ENCODE results near the gene LRRC4.
A peak's percentile ranks its signal among the peaks of the same experiment; 100 is the strongest.

Gene LRRC4

GRCh38 chr7:128030654-128031611 is at the start of gene LRRC4:
Gene LRRC4 (minus strand): TSS chr7:128031437. CDS start chr7:128030640, 797 bp downstream.
- DNase-seq: peak; percentile 26

- DNase-seq: no peak
These were observed 48.9 kb upstream of the LRRC4 start for GRCh38 chr7:128080169-128080568.

GRCh38 chr7:128078309-128078708 is 47.1 kb upstream of the LRRC4 start:
- DNase-seq: no peak

- DNase-seq: no peak
These were observed 45.6 kb upstream of the LRRC4 start for GRCh38 chr7:128076796-128077271.

GRCh38 chr7:128076196-128076795 is 45.1 kb upstream of the LRRC4 start:
- no peak for DNase-seq

GRCh38 chr7:128075242-128076095 is 44.2 kb upstream of the LRRC4 start:
- no peak for DNase-seq

- DNase-seq: no peak
These were observed 43.5 kb upstream of the LRRC4 start for GRCh38 chr7:128074736-128075135.

- no peak for DNase-seq
These were observed 43.1 kb upstream of the LRRC4 start for GRCh38 chr7:128074336-128074735.

- no peak for DNase-seq
These were observed 42.6 kb upstream of the LRRC4 start for GRCh38 chr7:128073671-128074310.

GRCh38 chr7:128071801-128072200 is 40.6 kb upstream of the LRRC4 start:
- DNase-seq: no peak

- no peak for DNase-seq
These were observed 40.1 kb upstream of the LRRC4 start for GRCh38 chr7:128071376-128071775.

GRCh38 chr7:128069373-128070364 is 38.4 kb upstream of the LRRC4 start:
- DNase-seq: no peak

GRCh38 chr7:128068785-128069184 is 37.5 kb upstream of the LRRC4 start:
- DNase-seq: no peak

- no peak for DNase-seq
These were observed 36.7 kb upstream of the LRRC4 start for GRCh38 chr7:128067983-128068382.

- no peak for DNase-seq
These were observed 35.6 kb upstream of the LRRC4 start for GRCh38 chr7:128066858-128067257.

- no peak for DNase-seq
These were observed 35.2 kb upstream of the LRRC4 start for GRCh38 chr7:128066395-128066794.

GRCh38 chr7:128065872-128066271 is 34.6 kb upstream of the LRRC4 start:
- DNase-seq: no peak

- no peak for DNase-seq
These were observed 31.9 kb upstream of the LRRC4 start for GRCh38 chr7:128063088-128063487.

GRCh38 chr7:128060018-128060417 is 28.8 kb upstream of the LRRC4 start:
- DNase-seq: no peak

GRCh38 chr7:128059143-128059988 is 28.1 kb upstream of the LRRC4 start:
- no peak for DNase-seq
